HepG2 (cell line): Measurements from ENCODE around the gene XDH. TPM values are rescaled to one million over a fixed set of nuclear protein-coding genes. Genes with fewer than 3 reads are reported as not detected.

Source experiments
- ATAC-seq: fragments of 200-7000 bp; cut with Tn5 transposase; 3 replicates; pipeline ENCODE4 v1.9.1; 2020; ENCODE audit warnings: mild to moderate bottlenecking, moderate library complexity
- BruUV-seq: library from RNA; stranded (reverse); fragments of 400-500 nt; replicated peaks from 2 replicates; lab custom pipeline; 2021; lab: Mats Ljungman, UMichigan
- CTCF ChIA-PET: fragments of 300-600 bp; formaldehyde crosslinking; extraction: SDS; loops from one replicate; lab custom pipeline; 2021; ENCODE audit warnings: low total read pairs, inconsistent platforms, low intra/inter-chr PET ratio; lab: Yijun Ruan, JAX
- POLR2A ChIA-PET: fragments of 350-600 bp; sonication (Branson Sonifier 250); formaldehyde crosslinking; loops from one replicate; lab custom pipeline; 2020; ENCODE audit warnings: antibody characterized with exemption, inconsistent platforms; lab: Yijun Ruan, JAX
- DNase-seq: peaks from one replicate; pipeline ENCODE4 v3.0.0-alpha.2; 2015; ENCODE audit warnings: low spot score
- FAIRE-seq: peaks from 3 replicates; lab custom pipeline; 2011; peaks lifted over from hg19 to GRCh38; lab: Jason Lieb, UNC
- H2AFZ ChIP-seq: one replicate; pipeline ENCODE4 v1.6.1; 2011; ENCODE audit warnings: low read length, inconsistent platforms
- H3K27ac ChIP-seq: fragments of 300-600 bp; 3 replicates; pipeline ENCODE4 v1.8.0; 2011; ENCODE audit warnings: mixed run types, mild to moderate bottlenecking, mixed read lengths, low read length, inconsistent platforms; ENCODE audit not compliant: insufficient read depth; ENCODE audit errors: extremely low read length
- H3K27me3 ChIP-seq, 2 experiments: fragments of 200-600 bp in 1 of 2; 2 replicates in 1 of 2; 3 replicates in 1 of 2; pipeline versions ENCODE4 v1.6.0 to v1.8.0; 2011; ENCODE audit warnings: low read length in 2 of 2, mild to moderate bottlenecking in 2 of 2, moderate library complexity in 2 of 2, inconsistent platforms in 1 of 2; ENCODE audit not compliant: insufficient read depth in 2 of 2, control insufficient read depth in 1 of 2
- H3K36me3 ChIP-seq, 2 experiments: fragments of 200-600 bp in 1 of 2; replicated peaks in 1 of 2; 2 replicates in 1 of 2; 3 replicates in 1 of 2; pipeline versions ENCODE4 v1.5.1 to v1.8.0; 2011; ENCODE audit warnings: low read length in 2 of 2, inconsistent platforms in 1 of 2; ENCODE audit not compliant: insufficient read depth in 2 of 2, control insufficient read depth in 1 of 2
- H3K4me1 ChIP-seq: 2 replicates; pipeline ENCODE4 v1.5.1; 2012; ENCODE audit warnings: low read length, inconsistent platforms; ENCODE audit not compliant: insufficient read depth
- H3K4me2 ChIP-seq: 2 replicates; pipeline ENCODE4 v1.6.0; 2011; ENCODE audit warnings: low read depth, low read length, inconsistent platforms
- H3K4me3 ChIP-seq, 3 experiments: fragments of 200-600 bp in 1 of 3; sonication (generic), shearing (Covaris generic) in 1 of 3; replicated peaks in 1 of 3; 2 replicates each; pipeline ENCODE4 v1.5.1; 2011 to 2016; ENCODE audit warnings: low read length in 3 of 3, inconsistent platforms in 2 of 3, low read depth in 2 of 3, mild to moderate bottlenecking in 2 of 3, control low read depth in 1 of 3, mixed read lengths in 1 of 3; ENCODE audit not compliant: insufficient read depth in 1 of 3
- H3K79me2 ChIP-seq: one replicate; pipeline ENCODE4 v1.6.1; 2011; ENCODE audit warnings: low read length, inconsistent platforms; ENCODE audit not compliant: insufficient read depth
- H3K9ac ChIP-seq: 2 replicates; pipeline ENCODE4 v1.6.0; 2011; ENCODE audit warnings: mild to moderate bottlenecking, low read depth, low read length, inconsistent platforms; ENCODE audit not compliant: insufficient read depth
- H3K9me3 ChIP-seq: 2 replicates; pipeline ENCODE4 v1.5.1; 2012; ENCODE audit warnings: mild to moderate bottlenecking, low read length
- H4K20me1 ChIP-seq: 2 replicates; pipeline ENCODE4 v1.6.0; 2011; ENCODE audit warnings: inconsistent platforms, mild to moderate bottlenecking, low read length, moderate library complexity; ENCODE audit not compliant: insufficient read depth
- FOXP1 ChIP-seq, 2 experiments: fragments of 450-650 bp in 1 of 2; IDR thresholded peaks; 2 replicates each; pipeline ENCODE4 v1.6.1; 2017 to 2018; ENCODE audit warnings: antibody characterized with exemption in 1 of 2
- NFATC3 ChIP-seq: sonication (generic); formaldehyde crosslinking; IDR thresholded peaks from 2 replicates; pipeline ENCODE4 v1.5.1; 2020; ENCODE audit warnings: mild to moderate bottlenecking, missing genetic modification reagents
- SCMH1 ChIP-seq: sonication (generic); formaldehyde crosslinking; IDR thresholded peaks from 2 replicates; pipeline ENCODE4 v1.9.0; 2021; ENCODE audit warnings: missing genetic modification reagents, mild to moderate bottlenecking, borderline replicate concordance
- TOE1 ChIP-seq: sonication (generic); formaldehyde crosslinking; IDR thresholded peaks from 2 replicates; pipeline ENCODE4 v1.4.0; 2020; ENCODE audit warnings: mild to moderate bottlenecking, missing genetic modification reagents
- ZKSCAN1 ChIP-seq: fragments of 150-350 bp; IDR thresholded peaks from 2 replicates; pipeline ENCODE4 v1.6.1; 2014; ENCODE audit warnings: low read length
- ZNF558 ChIP-seq: sonication (generic); formaldehyde crosslinking; IDR thresholded peaks from 2 replicates; pipeline ENCODE4 v1.9.0; 2022; ENCODE audit warnings: mild to moderate bottlenecking, missing genetic modification reagents, borderline replicate concordance
- ZNF570 ChIP-seq: sonication (generic); formaldehyde crosslinking; IDR thresholded peaks from 2 replicates; pipeline ENCODE4 v1.4.0; 2020; ENCODE audit warnings: mild to moderate bottlenecking, missing genetic modification reagents, borderline replicate concordance
- ZNF577 ChIP-seq: sonication (generic); formaldehyde crosslinking; IDR thresholded peaks from 2 replicates; pipeline ENCODE4 v1.4.0; 2020; ENCODE audit warnings: mild to moderate bottlenecking, low read depth, missing genetic modification reagents, borderline replicate concordance
- ZNF607 ChIP-seq: sonication (generic); formaldehyde crosslinking; IDR thresholded peaks from 2 replicates; pipeline ENCODE4 v1.5.1; 2020; ENCODE audit warnings: missing genetic modification reagents, mild to moderate bottlenecking, borderline replicate concordance
- ZNF839 ChIP-seq: sonication (generic); formaldehyde crosslinking; IDR thresholded peaks from 2 replicates; pipeline ENCODE4 v1.4.0; 2020; ENCODE audit warnings: missing genetic modification reagents, mild to moderate bottlenecking, borderline replicate concordance
- WGBS: methylation state at CpG from one replicate; pipeline ENCODE4 v1.1.6; 2017; ENCODE audit warnings: low lambda C conversion rate; 5-methylcytosine and 5-hydroxymethylcytosine counted together
- in situ Hi-C: cut with HindIII; loops from 2 replicates; pipeline ENCODE4 v1.10.0; 2017; ENCODE audit warnings: low pct_unique_long_range_greater_than_20kb; ENCODE audit not compliant: extremely low pct_ligation_motif_present
- intact Hi-C: fragments of 100-400 bp; cut with micrococcal nuclease; formaldehyde crosslinking; loops from one replicate; pipeline ENCODE4 v1.10.0; 2022; ENCODE audit not compliant: unreplicated experiment
- polyA plus RNA-seq, 8 experiments: library from polyadenylated mRNA; depleted of rRNA in 3 of 8; stranded (reverse) in 7 of 8; unstranded in 1 of 8; fragments of >200 nt; fragmentation: Illumina TruSeq in 4 of 8; extraction: Trizol in 4 of 8; gene quantifications; 2 replicates each; pipeline versions ENCODE4 v1.2.1 to v1.2.3, GENCODE V29; 2011 to 2016; ENCODE audit warnings: low read depth in 4 of 8, missing spikeins in 1 of 8, mixed read lengths in 1 of 8; ENCODE audit not compliant: insufficient read depth in 1 of 8
- total RNA-seq, 5 experiments: library from RNA; depleted of rRNA; stranded (reverse); fragments of >200 nt; fragmentation: Illumina TruSeq; extraction: Trizol; gene quantifications; 2 replicates each; pipeline ENCODE4 v1.2.3, GENCODE V29; 2016; ENCODE audit warnings: low read depth in 1 of 5
- TF ChIP-seq, protein P1 (sequence below): sonication (generic); formaldehyde crosslinking; IDR thresholded peaks from 2 replicates; pipeline ENCODE4 v1.4.0; 2020; ENCODE audit warnings: mild to moderate bottlenecking, missing genetic modification reagents
- TF ChIP-seq, protein P2 (sequence below): sonication (generic); formaldehyde crosslinking; IDR thresholded peaks from 2 replicates; pipeline ENCODE4 v1.4.0; 2020; ENCODE audit warnings: missing genetic modification reagents, borderline replicate concordance

XDH gene
- total and polyA plus RNA-seq, 2 of the 13 experiments (the other 11 are each of a cell fraction or from before 2014, with no cell fraction given), result not detected

DNA sequence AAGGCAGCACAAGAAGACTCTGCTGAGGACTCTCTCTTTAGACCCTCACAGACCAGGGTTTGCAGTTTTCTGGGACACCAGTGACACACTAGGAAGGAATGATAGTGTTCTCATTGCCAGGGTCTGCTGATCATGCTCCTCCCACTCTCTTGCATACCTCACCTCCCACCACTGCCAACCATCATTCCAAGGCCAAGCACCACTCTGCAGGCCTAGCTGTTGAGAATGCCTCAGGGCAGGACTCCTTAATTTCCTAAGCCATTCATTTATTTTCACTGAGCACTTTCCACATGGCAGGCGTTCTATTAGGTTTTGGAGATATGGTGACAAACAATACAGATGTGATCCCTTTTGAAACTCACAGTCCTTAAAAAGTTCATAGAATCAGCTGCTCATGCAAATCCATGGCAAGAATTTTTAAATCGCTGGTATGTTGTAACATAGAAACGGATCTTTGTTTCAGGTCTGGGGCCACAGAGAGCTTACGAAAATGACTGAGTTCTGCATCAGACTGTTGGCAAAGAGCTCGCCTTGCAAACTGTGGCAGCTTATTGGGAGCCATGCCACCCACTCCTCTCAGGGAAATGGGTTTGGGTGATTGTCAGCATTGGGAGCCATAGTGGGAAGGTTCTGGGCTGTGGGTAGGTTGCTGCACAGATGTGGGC, 78.5 kb downstream of the XDH start:
- no TSS peak for BruUV-seq
- Histone ChIP-seq H3K79me2 (no peaks in the 10 kb centered on the region), H3K4me3 (no peak overlapping the region), H3K4me1 (no peaks in the 10 kb centered on the region), H3K4me2 (no peak overlapping the region), H3K9me3 (no peaks in the 10 kb centered on the region), H3K36me3 (no peaks in the 10 kb centered on the region), H3K27ac (no peak overlapping the region), H4K20me1 (no peaks in the 10 kb centered on the region), H3K27me3 (peaks cover 1 to 8% of the 10 kb centered on the region in 2 experiments; a peak in 4 of 5 replicates), H2AFZ (no peak overlapping the region), H3K9ac (no peak overlapping the region)
- FAIRE-seq (no peak), ATAC-seq (no peak), DNase-seq (no peak)
- in situ Hi-C loops, result loop anchor here (25.0 kb wide), 1 partner anchor 1124 kb away; no protein-coding TSS in a partner anchor
- POLR2A ChIA-PET, result no interaction called here
- intact Hi-C loops, result no loop called here
- CTCF ChIA-PET, result no interaction called here
- WGBS, result 1% methylated on average over 5 of the region's 5 CpGs
- TF ChIP-seq ZKSCAN1, result no peak
- TF ChIP-seq NFATC3 (CRISPR knock-in tag), result no peak
- no peak for TF ChIP-seq TOE1
- TF ChIP-seq ZNF558, result no peak
- TF ChIP-seq ZNF577 (CRISPR knock-in tag), result no peak
- TF ChIP-seq, protein P1, sequence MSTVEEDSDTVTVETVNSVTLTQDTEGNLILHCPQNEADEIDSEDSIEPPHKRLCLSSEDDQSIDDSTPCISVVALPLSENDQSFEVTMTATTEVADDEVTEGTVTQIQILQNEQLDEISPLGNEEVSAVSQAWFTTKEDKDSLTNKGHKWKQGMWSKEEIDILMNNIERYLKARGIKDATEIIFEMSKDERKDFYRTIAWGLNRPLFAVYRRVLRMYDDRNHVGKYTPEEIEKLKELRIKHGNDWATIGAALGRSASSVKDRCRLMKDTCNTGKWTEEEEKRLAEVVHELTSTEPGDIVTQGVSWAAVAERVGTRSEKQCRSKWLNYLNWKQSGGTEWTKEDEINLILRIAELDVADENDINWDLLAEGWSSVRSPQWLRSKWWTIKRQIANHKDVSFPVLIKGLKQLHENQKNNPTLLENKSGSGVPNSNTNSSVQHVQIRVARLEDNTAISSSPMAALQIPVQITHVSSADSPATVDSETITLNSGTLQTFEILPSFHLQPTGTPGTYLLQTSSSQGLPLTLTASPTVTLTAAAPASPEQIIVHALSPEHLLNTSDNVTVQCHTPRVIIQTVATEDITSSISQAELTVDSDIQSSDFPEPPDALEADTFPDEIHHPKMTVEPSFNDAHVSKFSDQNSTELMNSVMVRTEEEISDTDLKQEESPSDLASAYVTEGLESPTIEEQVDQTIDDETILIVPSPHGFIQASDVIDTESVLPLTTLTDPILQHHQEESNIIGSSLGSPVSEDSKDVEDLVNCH (CRISPR knock-in tag), result no peak
- no peak for TF ChIP-seq ZNF570
- TF ChIP-seq, protein P2, sequence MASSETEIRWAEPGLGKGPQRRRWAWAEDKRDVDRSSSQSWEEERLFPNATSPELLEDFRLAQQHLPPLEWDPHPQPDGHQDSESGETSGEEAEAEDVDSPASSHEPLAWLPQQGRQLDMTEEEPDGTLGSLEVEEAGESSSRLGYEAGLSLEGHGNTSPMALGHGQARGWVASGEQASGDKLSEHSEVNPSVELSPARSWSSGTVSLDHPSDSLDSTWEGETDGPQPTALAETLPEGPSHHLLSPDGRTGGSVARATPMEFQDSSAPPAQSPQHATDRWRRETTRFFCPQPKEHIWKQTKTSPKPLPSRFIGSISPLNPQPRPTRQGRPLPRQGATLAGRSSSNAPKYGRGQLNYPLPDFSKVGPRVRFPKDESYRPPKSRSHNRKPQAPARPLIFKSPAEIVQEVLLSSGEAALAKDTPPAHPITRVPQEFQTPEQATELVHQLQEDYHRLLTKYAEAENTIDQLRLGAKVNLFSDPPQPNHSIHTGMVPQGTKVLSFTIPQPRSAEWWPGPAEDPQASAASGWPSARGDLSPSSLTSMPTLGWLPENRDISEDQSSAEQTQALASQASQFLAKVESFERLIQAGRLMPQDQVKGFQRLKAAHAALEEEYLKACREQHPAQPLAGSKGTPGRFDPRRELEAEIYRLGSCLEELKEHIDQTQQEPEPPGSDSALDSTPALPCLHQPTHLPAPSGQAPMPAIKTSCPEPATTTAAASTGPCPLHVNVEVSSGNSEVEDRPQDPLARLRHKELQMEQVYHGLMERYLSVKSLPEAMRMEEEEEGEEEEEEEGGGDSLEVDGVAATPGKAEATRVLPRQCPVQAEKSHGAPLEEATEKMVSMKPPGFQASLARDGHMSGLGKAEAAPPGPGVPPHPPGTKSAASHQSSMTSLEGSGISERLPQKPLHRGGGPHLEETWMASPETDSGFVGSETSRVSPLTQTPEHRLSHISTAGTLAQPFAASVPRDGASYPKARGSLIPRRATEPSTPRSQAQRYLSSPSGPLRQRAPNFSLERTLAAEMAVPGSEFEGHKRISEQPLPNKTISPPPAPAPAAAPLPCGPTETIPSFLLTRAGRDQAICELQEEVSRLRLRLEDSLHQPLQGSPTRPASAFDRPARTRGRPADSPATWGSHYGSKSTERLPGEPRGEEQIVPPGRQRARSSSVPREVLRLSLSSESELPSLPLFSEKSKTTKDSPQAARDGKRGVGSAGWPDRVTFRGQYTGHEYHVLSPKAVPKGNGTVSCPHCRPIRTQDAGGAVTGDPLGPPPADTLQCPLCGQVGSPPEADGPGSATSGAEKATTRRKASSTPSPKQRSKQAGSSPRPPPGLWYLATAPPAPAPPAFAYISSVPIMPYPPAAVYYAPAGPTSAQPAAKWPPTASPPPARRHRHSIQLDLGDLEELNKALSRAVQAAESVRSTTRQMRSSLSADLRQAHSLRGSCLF, result no peak
- no peak for TF ChIP-seq ZNF607 (CRISPR knock-in tag)
- TF ChIP-seq FOXP1 (IDR thresholded peaks at IDR 0.05), result no peak
- no peak for TF ChIP-seq FOXP1 (CRISPR knock-in tag; IDR thresholded peaks at IDR 0.05)
- no peak for TF ChIP-seq SCMH1
- no peak for TF ChIP-seq ZNF839 (CRISPR knock-in tag)
